Right cardiac atrium (tissue), 5 donors: Measurements from ENCODE around the gene SLPI. TPM values are rescaled to one million over a fixed set of nuclear protein-coding genes. Genes with fewer than 3 reads are reported as not detected.

Source experiments
- ATAC-seq, 2 donors: fragments of 200-7000 bp; cut with Tn5 transposase; one replicate each; pipeline versions ENCODE4 v1.8.0 to v1.9.1; 2020; ENCODE audit warnings: moderate library complexity in 2 of 2, mild to moderate bottlenecking in 1 of 2
- DNase-seq, 3 donors: peaks; one replicate each; pipeline ENCODE4 v3.0.0-alpha.2; 2020
- H3K27ac ChIP-seq: one replicate; pipeline ENCODE4 v1.5.1; 2013; ENCODE audit warnings: mild to moderate bottlenecking, low read length, control low read depth, moderate library complexity
- H3K27me3 ChIP-seq: one replicate; pipeline ENCODE4 v1.6.1; 2013; ENCODE audit not compliant: control insufficient read depth, insufficient read depth
- H3K4me1 ChIP-seq: one replicate; pipeline ENCODE4 v1.6.1; 2013; ENCODE audit warnings: low read length; ENCODE audit not compliant: control insufficient read depth, insufficient read depth
- H3K4me3 ChIP-seq: one replicate; pipeline ENCODE4 v1.5.1; 2013; ENCODE audit warnings: low read length, control low read depth
- H3K9me3 ChIP-seq: one replicate; pipeline ENCODE4 v1.6.1; 2013; ENCODE audit warnings: low read length; ENCODE audit not compliant: control insufficient read depth
- WGBS: extraction: QIAGEN DNeasy Blood & Tissue Kit; methylation state at CpG from one replicate; pipeline ENCODE4 v1.1.7; 2013; 5-methylcytosine and 5-hydroxymethylcytosine counted together
- intact Hi-C, 4 donors: fragments of 100-400 bp; cut with DNase I; formaldehyde crosslinking; loops; one replicate each; pipeline versions ENCODE4 v1.11.0 to v1.14.0; 2022 to 2023
- long read RNA-seq, 4 donors: library from polyadenylated mRNA; unstranded; transcript quantifications; one replicate each; pipeline ENCODE4 v2.0.0, GENCODE V29; 2020 to 2021
- polyA plus RNA-seq: library from polyadenylated mRNA; stranded (reverse); fragments of 200-250 nt; gene quantifications from one replicate; pipeline ENCODE4 v1.2.3, GENCODE V29; 2013
- total RNA-seq, 4 donors: library from RNA; stranded (reverse); fragmentation: NEBNext Ultra II Directional; extraction: Animal tissue kit (Norgen Biotek cat#: 25700); gene quantifications; one replicate each; pipeline ENCODE4 v1.2.1, GENCODE V29; 2021
- donor health status: healthy with polysubstance abuse.
- donor health status: DM: no; HTN: yes; CAD: no.
- donor health status: DM: no; HTN: no; CAD: no.
- donor health status: DM: no; HTN: yes; CAD: no; lungs with severe emphysema.
- donor health status: DM: yes; HTN: yes; CAD: no.

Gene SLPI, protein sequence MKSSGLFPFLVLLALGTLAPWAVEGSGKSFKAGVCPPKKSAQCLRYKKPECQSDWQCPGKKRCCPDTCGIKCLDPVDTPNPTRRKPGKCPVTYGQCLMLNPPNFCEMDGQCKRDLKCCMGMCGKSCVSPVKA
- 10 to 100 TPM in 2 of 4 donors, 1 to 10 TPM in 2; 1.4 to 16.6 (median 10.3) TPM for total RNA-seq
- polyA plus RNA-seq = 2.1 TPM
- long read RNA-seq, donor 1, partial matches to known transcripts = 0 of 1 reads
- long read RNA-seq, donor 1, other reads (novel, unspliced or antisense) = 0 of 1 reads
- long read RNA-seq, donor 2 = 0 reads
- long read RNA-seq, donor 3, partial matches to known transcripts = 0 of 1 reads
- long read RNA-seq, donor 3, other reads (novel, unspliced or antisense) = 1 of 1 reads
- long read RNA-seq, donor 4 = 0 reads

DNA sequence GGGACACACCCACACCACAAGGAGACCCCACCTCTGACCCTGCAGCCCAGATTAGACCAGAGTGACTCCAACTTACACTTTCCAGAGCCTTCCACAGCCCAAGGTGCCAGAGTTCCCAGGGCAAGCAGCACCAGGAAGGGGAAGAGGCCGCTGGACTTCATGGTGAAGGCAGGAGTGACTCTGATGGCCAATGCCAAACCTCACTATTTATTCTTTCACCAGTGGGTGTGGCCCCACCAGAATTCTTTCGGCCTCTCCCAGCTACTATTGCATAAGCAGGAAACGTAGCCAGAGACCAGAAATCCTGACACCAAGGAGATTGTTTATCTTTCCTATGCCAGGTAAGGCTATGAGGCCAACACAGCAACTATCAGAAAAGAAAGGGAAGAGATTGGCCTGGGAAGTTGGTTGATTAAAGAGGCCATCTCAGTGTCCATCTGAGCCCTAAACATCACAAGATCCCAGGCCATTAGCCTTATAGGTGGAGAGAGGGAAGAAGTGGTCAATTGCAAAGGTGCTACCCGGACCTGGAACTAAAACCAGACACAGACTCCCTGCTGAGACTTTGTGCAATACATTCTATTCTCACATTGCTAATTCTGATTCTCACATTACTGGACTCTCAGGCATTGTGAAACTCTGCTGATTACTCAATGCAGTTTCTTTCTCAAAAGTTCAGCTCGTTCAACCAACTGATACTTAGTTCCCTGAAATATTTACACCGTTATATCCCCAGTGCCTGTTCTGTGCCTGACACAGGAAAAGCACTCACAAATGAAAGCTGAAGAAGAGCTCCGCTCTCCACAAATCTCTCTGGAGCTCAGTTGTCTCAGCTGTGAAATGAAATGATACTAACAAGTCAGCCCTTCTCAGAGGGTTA lies at the start of gene SLPI:
Gene SLPI, minus strand, starts transcription at position 182 of the 880 bp plus-strand sequence. Its CDS starts 21 bp downstream, at position 161.
- intact Hi-C loops = no loop called here
- no peaks in the 10 kb centered on the region for H3K27me3 ChIP-seq
- WGBS = 45% methylated on average over 7 of the region's 7 CpGs
- H3K9me3 ChIP-seq = no peaks in the 10 kb centered on the region
- ATAC-seq = peak; percentile 80 to 90
- H3K4me3 ChIP-seq = no peak within 1 kb of the TSS
- no peaks in the 10 kb centered on the region for H3K4me1 ChIP-seq
- peak in 2 of 3 donors; percentile 29 to 55 for DNase-seq
- H3K27ac ChIP-seq = no peak within 1 kb of the TSS

DNA sequence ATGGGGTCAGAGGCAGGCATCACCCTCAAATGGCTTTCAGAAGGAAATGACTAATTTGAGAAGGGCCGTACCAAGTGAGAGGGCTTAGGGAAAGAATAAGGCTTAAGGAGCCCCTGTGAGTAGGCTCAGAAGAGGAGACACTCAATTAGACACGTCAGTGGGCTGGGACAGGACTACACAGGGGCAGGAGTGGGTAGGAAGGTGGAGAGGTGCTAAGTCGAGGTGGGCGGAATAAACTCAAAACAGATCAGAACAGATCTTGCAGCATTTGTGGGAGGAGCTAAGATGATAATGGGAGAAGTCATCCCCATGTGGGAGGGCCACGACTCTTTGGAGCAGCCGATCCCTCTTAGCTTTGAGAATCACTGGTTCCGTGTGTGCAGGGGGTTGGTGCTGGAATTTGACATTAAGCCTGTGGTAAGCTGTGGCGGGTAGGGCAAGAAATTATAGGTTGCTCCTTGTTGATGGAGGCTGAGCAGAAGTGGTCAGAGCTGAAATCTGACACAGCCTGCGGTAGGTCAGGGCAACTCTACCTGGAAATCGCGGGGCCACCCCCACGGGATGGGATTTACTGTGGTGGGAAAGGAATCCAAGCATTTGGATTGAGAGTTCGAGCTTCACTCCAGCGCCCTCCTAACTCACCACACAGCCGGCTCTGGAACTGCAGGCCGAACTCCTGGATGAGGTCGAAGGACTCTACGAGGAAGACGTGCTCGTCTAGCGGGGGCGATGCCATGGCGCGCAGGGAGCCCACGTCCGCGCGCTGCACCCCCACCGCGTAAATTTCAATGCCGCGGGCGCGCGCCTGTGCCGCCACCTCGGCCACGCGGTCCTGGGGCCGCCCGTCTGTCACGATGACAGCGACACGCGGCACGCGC lies 49.5 kb upstream of the SLPI start:
- H3K27me3 ChIP-seq = no peaks in the 10 kb centered on the region
- DNase-seq = no peak
- no peaks in the 10 kb centered on the region for H3K4me1 ChIP-seq
- H3K4me3 ChIP-seq = no peak overlapping the region
- no peak overlapping the region for H3K27ac ChIP-seq
- no peaks in the 10 kb centered on the region for H3K9me3 ChIP-seq
- WGBS = 43% methylated on average over 47 of the region's 47 CpGs
- no peak for ATAC-seq
- intact Hi-C loops = no loop called here

DNA sequence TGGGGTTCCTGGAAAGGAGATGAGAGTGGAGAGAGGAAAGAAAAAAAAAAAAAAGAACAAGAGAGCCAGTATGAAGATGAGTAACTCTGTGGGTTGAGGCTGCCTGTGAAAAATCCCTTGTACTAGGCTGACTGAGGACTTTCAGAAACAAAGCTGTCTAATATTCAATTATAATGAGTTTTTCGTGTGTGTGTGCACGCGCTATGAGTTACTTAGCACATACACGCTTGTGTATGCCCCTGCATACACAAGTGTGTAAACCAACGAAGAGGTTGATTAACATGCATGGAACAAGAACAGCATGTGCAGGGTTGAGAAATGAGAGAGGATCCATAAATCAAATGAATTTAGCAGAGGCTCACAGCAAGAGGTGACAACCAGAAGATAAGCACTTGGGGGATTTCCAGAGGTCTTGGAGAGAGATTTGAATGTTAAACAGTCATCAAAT lies 47.5 kb upstream of the SLPI start:
- DNase-seq (no peak), ATAC-seq (no peak)
- Histone ChIP-seq H3K27ac (no peak overlapping the region), H3K4me1 (no peaks in the 10 kb centered on the region), H3K27me3 (no peaks in the 10 kb centered on the region), H3K9me3 (no peaks in the 10 kb centered on the region), H3K4me3 (no peak overlapping the region)
- intact Hi-C loops = no loop called here
- WGBS = 75% methylated on average over 5 of the region's 5 CpGs

DNA sequence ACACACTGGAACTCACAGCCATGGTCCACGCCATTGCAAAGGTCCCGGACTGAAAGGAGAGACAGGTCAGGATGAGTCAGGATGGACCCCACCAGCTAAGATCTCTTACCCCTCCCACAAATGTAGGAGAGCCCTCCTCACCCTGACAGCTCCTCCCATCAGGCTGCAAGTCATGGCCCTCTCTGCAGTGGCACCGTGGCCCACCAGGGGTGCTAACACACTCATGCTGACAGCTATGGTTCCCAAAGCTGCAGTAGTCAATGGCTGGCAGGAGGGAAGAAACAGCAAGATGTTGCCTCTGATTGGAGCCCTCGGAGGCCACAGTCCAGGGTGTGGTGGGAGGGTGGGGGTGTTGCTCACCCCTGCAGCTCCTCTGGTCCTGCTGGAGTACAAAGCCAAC lies 46.6 kb upstream of the SLPI start:
- Histone ChIP-seq H3K4me1 (no peaks in the 10 kb centered on the region), H3K27ac (no peak overlapping the region), H3K9me3 (no peaks in the 10 kb centered on the region), H3K27me3 (no peaks in the 10 kb centered on the region), H3K4me3 (no peak overlapping the region)
- ATAC-seq (peak in 1 of 2 donors; percentile 48), DNase-seq (peak in 1 of 3 donors; percentile 61)
- intact Hi-C loops = no loop called here
- WGBS = 34% methylated on average over 4 of the region's 4 CpGs

DNA sequence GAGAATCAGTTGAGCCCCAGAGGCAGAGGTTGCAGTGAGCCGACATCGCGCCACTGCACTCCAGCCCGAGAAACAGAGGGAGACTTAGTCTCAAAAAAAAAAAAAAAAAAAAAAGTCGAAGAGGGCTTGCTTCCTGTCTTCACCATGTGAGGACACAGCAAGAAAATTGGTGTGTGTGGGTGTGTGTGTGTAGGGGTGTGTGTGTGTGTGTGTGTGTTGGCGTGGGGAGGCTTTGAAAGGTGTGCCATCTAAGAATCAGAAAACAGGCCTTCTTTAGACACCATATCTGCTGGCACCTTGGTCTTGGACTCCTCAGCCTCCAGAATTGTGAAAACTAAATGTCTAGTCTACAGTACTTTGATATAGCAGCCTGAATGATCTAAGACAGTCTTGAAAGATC lies 45.4 kb upstream of the SLPI start:
- DNase-seq = no peak
- 86% methylated on average over 6 of the region's 6 CpGs for WGBS
- no peak overlapping the region for H3K4me3 ChIP-seq
- intact Hi-C loops = loop anchor here in 2 of 4 donors (10.0 kb wide), 3 partner anchors 255 to 295 kb away; no protein-coding TSS in a partner anchor
- H3K27me3 ChIP-seq = no peaks in the 10 kb centered on the region
- no peak for ATAC-seq
- no peaks in the 10 kb centered on the region for H3K4me1 ChIP-seq
- H3K27ac ChIP-seq = no peak overlapping the region
- H3K9me3 ChIP-seq = no peaks in the 10 kb centered on the region

DNA sequence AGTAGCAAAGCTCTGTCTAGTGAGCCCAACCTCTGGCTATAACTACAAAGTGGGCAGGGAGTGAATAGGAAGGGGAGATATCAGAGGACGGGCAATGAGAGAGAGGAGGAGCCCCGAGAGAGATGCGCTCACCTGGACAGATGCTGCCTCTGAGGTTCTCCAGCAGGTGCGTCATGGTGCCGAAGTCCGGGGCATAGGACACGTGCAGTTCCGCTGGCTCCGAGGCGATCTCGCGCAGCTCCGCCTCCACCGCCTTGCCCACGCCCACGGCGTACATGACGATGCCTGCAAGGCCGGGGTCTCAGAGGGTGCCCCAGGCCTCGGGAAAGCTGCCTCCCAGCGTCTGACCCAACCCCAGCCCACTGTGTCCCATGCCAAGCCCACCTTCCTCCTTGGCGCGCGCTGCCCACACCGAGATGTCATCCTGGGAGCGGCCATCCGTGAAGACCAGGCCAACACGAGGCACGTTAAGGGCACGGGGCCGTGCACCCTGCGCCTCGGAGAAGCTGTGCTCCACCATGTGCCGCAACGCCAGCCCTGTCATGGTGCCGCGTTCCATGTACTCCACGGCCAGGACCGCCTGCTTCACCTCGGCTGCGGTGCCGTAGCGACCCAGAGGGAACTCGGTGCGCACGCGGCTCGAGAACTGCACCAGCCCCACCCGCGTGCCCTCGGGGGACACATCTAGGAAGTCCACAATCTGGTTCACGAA lies 43.6 kb upstream of the SLPI start:
- intact Hi-C loops = loop anchor here in 2 of 4 donors (10.0 kb wide), 3 partner anchors 253 to 293 kb away; no protein-coding TSS in a partner anchor
- WGBS = 91% methylated on average over 52 of the region's 52 CpGs
- no peaks in the 10 kb centered on the region for H3K27me3 ChIP-seq

DNA sequence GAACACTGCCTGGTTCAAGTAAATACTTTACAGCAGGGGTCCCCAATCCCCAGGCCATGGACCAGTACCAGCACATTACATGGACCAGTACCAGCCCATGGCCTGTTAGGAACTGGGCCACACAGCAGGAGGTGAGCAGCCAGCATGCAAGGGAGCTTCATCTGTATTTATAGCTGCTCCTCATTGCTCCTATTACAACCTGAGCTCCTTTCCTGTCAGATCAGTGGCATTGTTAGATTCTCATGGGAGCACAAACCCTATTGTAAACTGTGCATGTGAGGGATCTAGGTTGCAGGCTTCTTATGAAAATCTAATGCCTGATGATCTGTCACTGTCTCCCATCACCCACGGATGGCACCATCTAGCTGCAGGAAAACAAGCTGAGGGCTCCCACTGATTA lies 40.3 kb upstream of the SLPI start:
- H3K4me1 ChIP-seq = no peaks in the 10 kb centered on the region
- H3K4me3 ChIP-seq = no peak overlapping the region
- no peak overlapping the region for H3K27ac ChIP-seq
- DNase-seq (no peak), ATAC-seq (no peak)
- WGBS = 97% methylated on average over 1 of the region's 1 CpG
- intact Hi-C loops = loop anchor here in 3 of 4 donors (5.0 to 10.0 kb wide), 4 partner anchors 197 to 290 kb away; no protein-coding TSS in a partner anchor
- H3K27me3 ChIP-seq = no peaks in the 10 kb centered on the region
- no peaks in the 10 kb centered on the region for H3K9me3 ChIP-seq

More for the DNA sequence above, 43.6 kb upstream of the SLPI start:
- no peak for DNase-seq
- ATAC-seq = no peak
- Histone ChIP-seq H3K4me3 (no peak overlapping the region), H3K9me3 (no peaks in the 10 kb centered on the region), H3K4me1 (no peaks in the 10 kb centered on the region), H3K27ac (no peak overlapping the region)

DNA sequence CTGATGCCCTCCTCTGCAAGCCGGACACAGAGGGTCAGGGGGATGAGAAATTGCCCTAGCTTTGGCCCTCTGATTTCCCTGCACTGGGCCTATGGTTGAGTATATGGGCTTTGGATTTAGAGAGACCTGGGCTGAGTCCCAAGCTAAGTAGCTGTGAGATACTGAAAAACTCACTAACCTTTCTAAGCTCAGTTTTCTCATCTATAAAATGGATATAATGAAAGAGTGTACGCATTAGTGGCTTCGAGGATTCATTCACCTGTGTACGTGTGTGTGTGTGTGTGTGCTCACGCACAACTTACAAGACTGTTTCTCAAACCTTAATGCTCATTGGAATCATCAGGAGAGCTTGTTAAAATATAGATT lies 39.6 kb upstream of the SLPI start:
- no peak for DNase-seq
- H3K4me3 ChIP-seq = peak overlapping the region; percentile 47
- no peak overlapping the region for H3K27ac ChIP-seq
- intact Hi-C loops = loop anchor here in 3 of 4 donors (5.0 to 10.0 kb wide), 4 partner anchors 197 to 289 kb away; no protein-coding TSS in a partner anchor
- 64% methylated on average over 5 of the region's 5 CpGs for WGBS
- no peaks in the 10 kb centered on the region for H3K9me3 ChIP-seq
- no peak for ATAC-seq
- H3K27me3 ChIP-seq = no peaks in the 10 kb centered on the region
- no peaks in the 10 kb centered on the region for H3K4me1 ChIP-seq

DNA sequence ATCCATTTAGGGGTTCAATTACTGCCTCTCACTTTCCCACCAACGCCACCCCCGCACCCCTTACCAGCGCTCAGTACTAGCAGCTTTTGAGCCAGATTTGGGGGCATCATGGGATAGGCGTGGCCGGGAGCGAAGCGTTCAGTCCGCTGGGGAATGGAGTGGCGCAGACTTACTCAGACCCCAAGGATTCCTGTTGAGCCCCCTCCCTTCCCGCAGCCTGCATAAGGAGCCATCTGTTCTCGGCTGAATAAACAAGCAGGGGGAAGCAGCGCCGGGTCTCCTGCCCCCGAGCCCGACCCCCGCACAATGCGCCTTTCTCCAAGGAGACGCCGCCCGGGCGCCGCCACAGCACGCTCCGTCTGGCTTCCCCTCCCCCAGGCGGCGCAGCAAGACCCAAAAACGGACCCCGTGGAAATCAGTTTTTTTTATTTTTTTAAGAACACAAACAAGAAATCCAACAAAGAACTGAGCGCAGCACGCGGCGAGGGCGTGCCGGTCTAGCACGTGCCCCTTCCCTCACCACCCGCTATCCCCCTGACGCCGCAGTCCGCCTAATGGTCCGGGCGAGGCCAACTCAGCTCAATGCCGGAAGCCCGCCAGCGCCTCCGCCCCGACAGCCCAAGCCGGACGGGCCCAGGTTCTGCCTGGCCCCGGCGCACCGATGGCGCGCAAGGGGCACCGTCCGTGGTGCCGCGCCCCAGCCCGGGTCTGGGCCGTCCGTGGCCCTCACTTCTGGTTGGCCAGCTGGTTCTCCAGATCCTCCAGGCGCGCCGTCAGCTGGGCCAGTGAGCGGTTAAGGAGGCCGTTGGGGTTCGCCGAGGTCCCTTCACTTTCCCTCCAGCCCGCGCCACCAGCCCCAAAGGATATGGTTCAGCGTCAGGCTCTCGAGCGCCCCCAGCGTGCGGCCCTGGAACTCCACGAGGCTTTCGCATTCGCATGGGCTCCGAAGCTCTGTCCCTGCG lies 39.0 kb upstream of the SLPI start:
- Histone ChIP-seq H3K4me1 (no peaks in the 10 kb centered on the region), H3K4me3 (peak overlapping the region; percentile 47), H3K27me3 (no peaks in the 10 kb centered on the region), H3K9me3 (no peaks in the 10 kb centered on the region), H3K27ac (no peak overlapping the region)
- peak; percentile 85 to 94 (median 93) for DNase-seq
- peak; percentile 86 to 92 for ATAC-seq
- 2% methylated on average over 79 of the region's 79 CpGs for WGBS
- intact Hi-C loops = loop anchor here in 3 of 4 donors (5.0 to 10.0 kb wide), 4 partner anchors 196 to 289 kb away; no protein-coding TSS in a partner anchor
